HG03196 (cell line): ENCODE data around the gene NT5E.

Experiments used
- ATAC-seq: cut with Tn5 transposase; IDR thresholded peaks from one replicate; pipeline ENCODE4 v1.9.1; 2021; ENCODE audit not compliant: unreplicated experiment

NT5E gene

GRCh38 chr6:85459224-85459901, 9.5 kb downstream of the NT5E start:
- ATAC-seq = no peak

GRCh38 chr6:85460154-85460920, 10.5 kb downstream of the NT5E start:
- no peak for ATAC-seq

GRCh38 chr6:85460921-85461797, 11.3 kb downstream of the NT5E start:
- ATAC-seq = peak; percentile 67

- ATAC-seq = peak; percentile 8
These were observed 11.9 kb downstream of the NT5E start for GRCh38 chr6:85461798-85462170.

- no peak for ATAC-seq
These were observed 12.8 kb downstream of the NT5E start for GRCh38 chr6:85462673-85463072.

GRCh38 chr6:85463621-85464259, 13.9 kb downstream of the NT5E start:
- ATAC-seq = no peak

GRCh38 chr6:85464260-85464644, 14.4 kb downstream of the NT5E start:
- ATAC-seq = no peak

GRCh38 chr6:85464722-85465150, 14.9 kb downstream of the NT5E start:
- ATAC-seq = no peak

GRCh38 chr6:85465762-85466161, 15.9 kb downstream of the NT5E start:
- no peak for ATAC-seq

GRCh38 chr6:85468326-85468725, 18.4 kb downstream of the NT5E start:
- ATAC-seq = no peak

GRCh38 chr6:85469276-85470022, 19.6 kb downstream of the NT5E start:
- no peak for ATAC-seq

- no peak for ATAC-seq
These were observed 20.1 kb downstream of the NT5E start for GRCh38 chr6:85470023-85470410.

GRCh38 chr6:85472744-85473143, 22.9 kb downstream of the NT5E start:
- ATAC-seq = no peak

GRCh38 chr6:85473748-85474147, 23.9 kb downstream of the NT5E start:
- ATAC-seq = no peak

GRCh38 chr6:85476532-85476931, 26.6 kb downstream of the NT5E start:
- ATAC-seq = no peak

- ATAC-seq = no peak
These were observed 29.3 kb downstream of the NT5E start for GRCh38 chr6:85479208-85479607.

GRCh38 chr6:85482206-85482904, 32.5 kb downstream of the NT5E start:
- peak; percentile 19 for ATAC-seq

GRCh38 chr6:85482905-85483700, 33.2 kb downstream of the NT5E start:
- ATAC-seq = peak; percentile 91

GRCh38 chr6:85483846-85484245, 34.0 kb downstream of the NT5E start:
- no peak for ATAC-seq
